ENCODE results near the gene CACNA2D1.

- TF ChIP-seq CTCF (conservative IDR thresholded peaks at IDR 0.05 in 1 of 2, IDR thresholded peaks at IDR 0.05 in 1 of 2; ENCODE audit: low read depth in 1 of 2, low read length in 2 of 2) (no peak), EZH2 (IDR thresholded peaks at IDR 0.05; ENCODE audit: low read length, missing control alignments) (no peak)
Observed at GRCh38 chr7:82078807-82079206, 364.8 kb downstream of the CACNA2D1 start.

Measured in fibroblast of lung (primary cell).